ENCODE data around the gene PIK3R4.

- TF ChIP-seq CTCF (IDR thresholded peaks at IDR 0.05) (no peak), POLR2A (IDR thresholded peaks at IDR 0.05) (no peak)
These were observed 110.0 kb downstream of the PIK3R4 start for GRCh38 chr3:130636480-130637234.
